OCI-M2 (cell line): ENCODE measurements around the gene NHEJ1.

Experiments used
- DNase-seq: peaks from one replicate; lab custom pipeline; 2025; ENCODE audit not compliant: unreplicated experiment; lab: John Stamatoyannopoulos, UW

Gene NHEJ1

GRCh38 chr2:219090436-219091299 lies 69.9 kb downstream of the NHEJ1 start:
- no peak for DNase-seq

GRCh38 chr2:219089330-219089729 lies 71.3 kb downstream of the NHEJ1 start:
- DNase-seq: no peak

- DNase-seq: no peak
Measured at GRCh38 chr2:219087848-219088247, 72.8 kb downstream of the NHEJ1 start.

DNA sequence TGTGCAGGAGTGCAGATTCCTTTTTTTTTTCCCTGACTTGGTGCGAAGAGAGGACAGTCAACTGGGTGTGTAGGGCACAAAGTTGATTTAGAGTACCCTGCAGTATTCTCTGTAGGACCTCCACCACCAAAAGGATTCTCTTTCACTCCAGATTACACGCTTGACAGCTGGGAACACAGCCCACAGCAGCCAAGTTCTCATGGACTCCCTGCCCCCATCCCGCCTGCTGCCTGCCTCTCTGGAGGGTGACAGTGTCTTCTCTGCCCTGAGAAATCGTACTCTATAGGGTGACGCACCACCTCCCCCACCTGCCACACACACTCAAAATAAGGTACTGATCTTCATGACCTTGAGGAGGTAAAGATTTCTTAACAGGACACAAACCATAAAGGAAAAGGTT lies 73.3 kb downstream of the NHEJ1 start:
- DNase-seq: no peak

GRCh38 chr2:219086196-219086595 lies 74.4 kb downstream of the NHEJ1 start:
- DNase-seq: no peak

GRCh38 chr2:219084791-219085190 lies 75.8 kb downstream of the NHEJ1 start:
- DNase-seq: no peak

- no peak for DNase-seq
Measured at GRCh38 chr2:219082332-219082958, 78.2 kb downstream of the NHEJ1 start.

GRCh38 chr2:219081701-219082331 lies 78.8 kb downstream of the NHEJ1 start:
- DNase-seq: no peak

DNA sequence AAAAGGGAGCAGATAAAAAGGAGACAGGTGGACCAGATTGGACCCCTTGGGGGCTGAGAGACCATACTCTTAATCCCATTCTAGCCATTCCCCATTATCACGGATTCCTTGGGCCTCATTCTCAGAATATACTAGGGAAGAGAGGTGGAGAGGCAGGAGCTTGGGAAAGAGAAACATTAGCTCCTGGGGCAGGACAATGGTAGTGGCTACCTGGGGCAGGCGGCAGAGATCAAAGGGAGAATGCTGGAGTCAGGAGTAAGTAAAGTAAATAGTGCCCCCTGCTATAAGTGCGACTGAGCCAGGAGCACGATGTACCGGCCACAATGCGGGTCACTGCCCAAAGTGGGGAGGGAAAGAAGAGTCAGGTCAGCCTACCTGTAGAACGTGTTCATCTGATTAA lies 79.5 kb downstream of the NHEJ1 start:
- DNase-seq: no peak

GRCh38 chr2:219079417-219079816 lies 81.2 kb downstream of the NHEJ1 start:
- no peak for DNase-seq

DNA sequence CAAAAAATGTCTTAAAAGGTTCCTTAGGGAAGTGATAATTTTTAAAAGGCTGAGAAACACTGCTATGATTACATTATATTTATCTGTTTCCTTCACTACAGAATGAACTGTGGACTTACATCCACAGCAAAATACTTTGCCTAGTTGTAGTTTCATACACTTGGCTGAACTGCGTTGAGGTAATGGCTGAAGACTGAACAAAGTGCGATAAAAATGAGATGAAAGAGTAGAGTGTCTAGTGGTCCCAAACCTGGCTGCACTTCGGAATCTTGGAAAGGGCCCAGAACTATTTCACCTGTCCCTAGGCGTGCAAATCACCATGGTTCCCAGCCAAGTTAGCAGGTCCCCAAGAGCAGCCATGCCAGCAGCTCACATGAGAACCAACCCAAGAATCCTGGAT lies 81.7 kb downstream of the NHEJ1 start:
- no peak for DNase-seq

- DNase-seq: no peak
Measured at GRCh38 chr2:219078126-219078525, 82.5 kb downstream of the NHEJ1 start.

- DNase-seq: no peak
Measured at GRCh38 chr2:219076253-219076652, 84.4 kb downstream of the NHEJ1 start.

DNA sequence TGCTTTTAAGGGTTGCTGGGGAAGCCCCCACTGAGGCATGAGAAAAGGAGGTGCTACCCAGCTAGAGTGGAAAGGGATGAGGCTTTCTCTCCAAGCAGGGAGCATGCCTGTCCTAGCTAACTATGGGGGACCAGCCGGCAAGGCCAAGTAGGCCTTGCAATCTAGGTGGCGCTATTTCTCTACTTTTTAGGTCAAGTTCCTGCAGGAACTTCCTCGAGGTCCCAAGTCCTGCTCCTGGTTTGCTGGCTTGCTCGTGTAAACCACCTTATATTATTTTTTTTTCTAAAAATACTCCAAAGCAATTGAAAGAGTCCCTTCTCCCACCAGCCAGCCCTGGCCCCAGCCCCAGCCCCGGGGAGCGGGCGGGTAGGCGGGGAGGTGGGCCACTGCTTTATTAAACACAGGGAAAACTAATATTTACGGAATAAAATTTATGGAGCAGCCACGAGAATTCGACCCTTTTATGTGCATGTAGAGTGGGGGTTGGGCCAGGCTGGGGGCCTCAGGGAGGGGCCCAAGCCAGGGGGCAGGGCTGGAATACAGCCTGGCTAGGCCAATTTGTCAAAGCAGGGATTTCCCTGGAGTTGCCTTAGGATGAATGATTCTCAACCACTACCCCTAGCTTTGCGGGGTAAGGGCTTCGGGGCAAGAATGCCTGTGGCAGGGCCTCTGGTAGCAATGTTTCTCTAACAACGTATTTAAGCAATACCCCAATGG lies 87.0 kb downstream of the NHEJ1 start:
- DNase-seq: no peak

GRCh38 chr2:219072741-219073250 lies 87.8 kb downstream of the NHEJ1 start:
- no peak for DNase-seq

- no peak for DNase-seq
Measured at GRCh38 chr2:219071131-219071816, 89.3 kb downstream of the NHEJ1 start.

DNA sequence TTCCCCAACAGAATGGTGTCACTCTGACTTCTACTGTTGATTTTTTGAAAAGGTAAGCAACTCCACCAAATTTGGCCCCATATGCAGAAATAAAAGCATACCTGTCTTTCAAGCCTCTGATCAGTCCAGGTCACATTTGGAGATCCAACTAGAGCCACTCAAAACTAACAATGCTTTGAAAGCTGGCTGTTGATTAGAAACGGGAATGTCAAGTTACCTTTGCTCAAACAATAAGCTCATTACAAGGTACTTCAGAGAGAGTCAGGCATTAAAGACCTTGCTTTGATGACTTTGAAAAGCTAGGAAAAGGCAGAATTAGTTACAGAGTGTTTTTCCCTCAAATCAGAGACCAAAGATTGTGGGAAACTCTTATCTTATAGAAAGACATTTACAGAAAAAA lies 95.1 kb downstream of the NHEJ1 start:
- no peak for DNase-seq

DNA sequence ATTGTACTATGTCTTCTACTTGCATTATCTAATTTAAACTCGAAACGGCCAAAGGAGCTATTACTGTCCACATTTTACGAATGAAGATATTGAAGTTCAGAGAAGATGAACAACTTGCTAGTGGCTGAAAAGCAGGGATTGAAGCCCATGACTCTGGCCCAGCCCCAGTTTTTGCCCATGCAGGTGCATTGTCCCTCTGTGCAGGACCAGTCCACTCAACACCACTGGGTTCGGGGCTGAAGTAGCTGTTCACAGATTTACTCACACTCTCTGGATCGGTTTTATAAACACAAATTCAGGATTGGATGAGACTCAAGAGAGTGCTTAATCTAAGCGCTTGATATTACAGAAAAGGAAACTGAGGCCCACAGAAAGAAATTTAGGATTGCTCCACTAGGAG lies 98.5 kb downstream of the NHEJ1 start:
- no peak for DNase-seq

- DNase-seq: no peak
Measured at GRCh38 chr2:219060821-219061791, 99.5 kb downstream of the NHEJ1 start, which contains the start of gene IHH. IHH (minus strand) TSS chr2:219060921; CDS start chr2:219060467, 454 bp downstream.
